GM18867 (cell line): ENCODE results near the gene C3orf80.
A peak's percentile ranks its signal among the peaks of the same experiment; 100 is the strongest.
"Not testable (repeated sequence)": the region's sequence is repeated elsewhere in the genome, so short reads cannot be mapped to it uniquely, and the experiment has no call there.

Experiments
- ATAC-seq: cut with Tn5 transposase; IDR thresholded peaks from one replicate; pipeline ENCODE4 v1.9.1; 2021; ENCODE audit warnings: mild to moderate bottlenecking, moderate library complexity; ENCODE audit not compliant: unreplicated experiment

C3orf80 gene

GRCh38 chr3:160210799-160211221, 14.4 kb upstream of the C3orf80 start:
- peak; percentile 62 for ATAC-seq

DNA sequence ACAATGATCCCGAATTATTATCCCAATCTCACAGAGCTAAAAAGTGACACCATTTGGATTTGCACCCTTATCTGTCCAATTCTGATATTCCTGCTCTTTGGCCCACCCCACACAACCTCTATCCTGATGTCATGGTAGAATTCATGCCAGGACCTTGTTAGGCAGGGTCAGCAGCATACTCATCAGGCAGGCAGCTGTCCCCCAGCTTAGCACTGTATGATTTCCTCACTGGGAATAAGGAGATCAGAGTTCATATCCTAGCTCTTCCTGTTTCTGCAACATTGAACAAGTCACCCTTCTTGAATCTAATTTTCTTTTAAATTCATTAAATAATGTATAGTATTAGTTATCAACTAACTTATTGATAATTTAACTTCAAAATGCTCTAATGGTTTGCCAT, 12.0 kb upstream of the C3orf80 start:
- no peak for ATAC-seq

GRCh38 chr3:160217675-160218074, 7.5 kb upstream of the C3orf80 start:
- no peak for ATAC-seq

DNA sequence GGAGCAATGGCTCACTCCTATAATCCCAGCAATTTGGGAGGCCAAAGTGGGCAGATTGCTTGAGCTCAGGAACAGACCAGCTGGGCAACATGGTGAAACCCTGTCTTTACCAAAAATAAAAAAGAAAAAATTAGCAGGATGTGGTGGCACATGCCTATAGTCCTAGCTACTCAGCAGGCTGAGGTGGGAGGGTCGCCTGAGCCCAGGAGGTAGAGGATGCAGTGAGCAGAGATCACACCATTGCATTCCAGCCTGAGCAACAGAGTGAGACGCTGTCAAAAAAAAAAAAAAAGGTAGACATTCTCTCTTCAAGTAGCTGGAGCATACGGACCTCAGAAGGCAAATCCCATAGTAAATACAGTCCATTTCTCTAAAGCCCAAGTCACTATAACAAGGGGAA, 7.1 kb upstream of the C3orf80 start:
- no peak for ATAC-seq

- no peak for ATAC-seq
These were observed 5.2 kb upstream of the C3orf80 start for GRCh38 chr3:160220038-160220437.

DNA sequence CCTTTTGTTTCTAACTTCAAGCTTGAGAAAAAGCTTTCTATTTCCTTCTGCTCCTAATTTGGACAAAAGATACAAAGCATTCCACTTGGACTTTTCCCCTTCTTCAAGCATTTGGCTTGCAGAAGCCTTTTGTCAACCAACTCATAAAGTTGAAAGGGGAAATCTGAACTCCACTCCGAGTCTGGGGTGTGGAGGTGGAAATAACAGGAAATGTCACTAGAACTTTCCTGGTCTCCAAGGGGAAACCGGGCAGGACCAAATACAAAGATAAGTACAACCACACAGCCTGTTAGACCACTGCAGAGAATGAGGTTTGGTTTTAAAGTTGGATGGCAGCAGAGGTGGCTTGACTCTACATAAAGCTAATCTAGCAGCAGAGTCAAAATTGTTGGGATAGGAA, 4.2 kb upstream of the C3orf80 start:
- ATAC-seq: no peak

GRCh38 chr3:160224256-160224655, 966 bp upstream of the C3orf80 start:
- ATAC-seq: no peak

DNA sequence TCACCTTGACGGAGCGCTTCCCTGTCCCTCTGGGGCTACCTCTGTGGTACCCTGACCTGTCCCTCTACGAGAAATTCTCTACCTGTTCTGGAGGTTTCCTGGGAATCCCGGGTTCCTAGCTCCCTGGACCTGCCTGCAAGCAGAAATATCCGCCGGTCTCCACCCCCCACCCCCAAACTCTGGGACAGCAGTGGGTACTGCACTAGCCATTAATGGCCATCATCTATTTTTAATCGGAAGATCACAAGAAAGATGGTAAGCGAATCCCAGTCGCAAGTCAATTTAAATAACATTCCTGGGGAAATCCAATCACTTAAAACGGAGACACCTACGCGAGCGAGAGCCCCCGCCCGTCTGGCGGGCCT, 429 bp upstream of the C3orf80 start:
- ATAC-seq: no peak

DNA sequence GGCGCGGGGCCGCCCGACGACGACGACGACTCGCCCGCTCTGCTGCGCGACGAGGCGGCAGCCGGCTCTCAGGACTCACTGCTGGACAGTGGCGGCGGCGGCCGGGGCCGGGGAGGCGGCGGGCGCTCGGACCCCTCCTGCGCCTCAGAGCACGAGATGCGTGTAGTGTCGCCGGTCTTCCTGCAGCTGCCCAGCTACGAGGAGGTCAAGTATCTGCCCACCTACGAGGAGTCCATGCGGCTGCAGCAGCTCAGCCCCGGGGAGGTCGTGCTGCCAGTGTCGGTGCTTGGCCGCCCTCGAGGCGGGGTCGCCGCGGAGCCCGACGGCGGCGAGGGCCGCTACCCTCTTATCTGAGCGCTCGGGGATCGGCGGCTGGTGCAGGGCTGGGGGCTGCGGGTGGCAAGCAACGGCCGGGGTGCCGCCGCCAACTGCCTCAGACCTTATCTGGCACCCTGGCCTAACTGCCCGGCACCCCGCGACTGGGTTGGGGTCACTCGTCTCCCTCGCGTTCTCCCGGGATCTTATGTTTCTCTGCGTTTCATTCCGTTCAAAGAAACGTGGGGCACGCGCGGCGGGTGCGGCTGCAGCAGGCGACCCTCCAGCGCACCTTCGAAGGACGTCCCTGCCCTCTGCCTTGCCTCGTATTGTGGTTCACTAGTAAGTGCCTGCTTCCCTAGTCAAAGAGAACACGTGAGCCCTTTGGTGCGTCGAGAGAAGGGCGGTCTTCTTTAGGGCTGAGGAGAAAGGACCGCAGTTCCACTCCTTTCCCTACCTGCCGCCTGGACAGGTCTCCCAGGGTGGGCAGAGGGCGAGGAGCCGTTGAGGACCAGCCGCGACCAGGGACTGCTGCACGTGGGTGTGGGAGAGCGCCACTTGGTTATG, 1.0 kb downstream of the C3orf80 start:
- peak; percentile 27 for ATAC-seq

DNA sequence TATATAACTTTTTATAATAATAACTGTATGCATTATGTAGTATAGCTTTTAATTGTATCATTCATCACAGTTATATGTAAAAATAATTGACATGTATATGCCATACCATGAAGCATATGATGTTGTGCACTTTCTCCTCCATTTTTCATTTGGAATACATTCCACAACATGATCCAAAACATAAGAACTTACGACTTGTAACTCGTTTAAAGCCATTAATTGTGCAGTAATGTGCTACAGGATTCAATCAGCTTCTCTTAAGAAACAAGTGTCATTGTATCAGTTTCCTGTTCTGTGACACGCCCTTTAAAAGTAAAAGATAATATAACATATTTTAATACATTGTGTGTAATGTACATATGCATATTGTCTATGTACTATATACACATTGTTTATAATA, 2.2 kb downstream of the C3orf80 start:
- ATAC-seq: no peak

- ATAC-seq: no peak
These were observed 6.8 kb downstream of the C3orf80 start for GRCh38 chr3:160232014-160232413.

GRCh38 chr3:160240719-160241118, 15.5 kb downstream of the C3orf80 start:
- not testable (repeated sequence) for ATAC-seq

- ATAC-seq: no peak
These were observed 20.1 kb downstream of the C3orf80 start for GRCh38 chr3:160245261-160245800.

GRCh38 chr3:160247766-160248165, 22.5 kb downstream of the C3orf80 start:
- no peak for ATAC-seq

DNA sequence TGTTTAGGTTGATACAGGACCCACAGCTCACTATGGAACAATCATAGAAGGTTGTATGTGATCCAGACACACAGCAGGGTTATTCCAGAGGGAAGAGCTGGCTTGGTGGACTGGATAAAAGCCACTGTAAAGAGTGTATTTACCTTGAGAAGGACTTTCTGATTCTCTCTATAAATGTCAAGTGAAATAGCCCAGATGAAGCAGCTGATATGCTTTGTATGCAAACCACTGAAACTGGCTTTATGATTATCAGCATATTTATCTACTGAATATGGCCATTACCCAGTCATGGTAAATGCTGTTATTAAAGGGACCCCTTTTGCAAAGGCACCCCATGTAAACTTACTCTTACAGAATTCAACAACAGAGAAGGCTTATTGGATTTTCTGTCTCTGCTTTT, 28.1 kb downstream of the C3orf80 start:
- ATAC-seq: no peak

DNA sequence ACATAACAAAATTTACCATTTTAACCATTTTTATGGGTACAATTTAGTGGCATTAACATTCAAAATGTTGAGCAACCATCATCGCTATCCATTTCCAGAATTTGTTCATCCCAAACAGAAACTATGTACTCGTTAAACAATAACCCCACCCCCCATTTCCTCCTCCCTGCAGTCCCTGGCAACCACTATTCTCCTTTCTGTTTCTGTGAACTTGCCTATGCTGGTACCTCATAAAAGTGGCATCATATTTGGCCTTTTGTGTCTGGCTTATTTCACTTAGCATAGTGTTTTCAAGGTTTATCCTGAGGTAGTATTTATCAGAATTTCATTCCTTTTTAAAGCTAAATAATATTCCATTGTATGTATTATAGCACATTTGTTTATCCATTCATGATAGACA, 32.4 kb downstream of the C3orf80 start:
- no peak for ATAC-seq

DNA sequence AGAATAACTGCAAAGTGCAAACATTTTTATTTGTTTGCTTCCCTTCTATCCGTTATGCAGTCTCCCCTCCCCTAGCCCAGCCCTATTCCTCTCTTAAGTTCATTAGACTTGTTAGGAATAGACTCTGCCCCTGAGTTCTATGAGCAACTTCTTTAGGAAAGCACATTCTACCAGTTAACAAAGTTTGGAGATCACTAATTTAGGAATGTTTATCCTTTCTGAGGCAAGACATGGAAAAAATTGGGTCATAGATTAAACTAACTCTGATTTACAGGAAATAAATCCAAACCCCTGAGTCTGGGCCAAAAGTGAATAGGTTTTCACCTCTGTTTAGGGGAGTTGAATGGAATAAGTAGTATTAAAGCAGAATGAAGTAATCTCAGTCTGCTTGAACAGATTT, 34.4 kb downstream of the C3orf80 start:
- ATAC-seq: no peak

GRCh38 chr3:160260587-160261270, 35.5 kb downstream of the C3orf80 start:
- ATAC-seq: no peak

DNA sequence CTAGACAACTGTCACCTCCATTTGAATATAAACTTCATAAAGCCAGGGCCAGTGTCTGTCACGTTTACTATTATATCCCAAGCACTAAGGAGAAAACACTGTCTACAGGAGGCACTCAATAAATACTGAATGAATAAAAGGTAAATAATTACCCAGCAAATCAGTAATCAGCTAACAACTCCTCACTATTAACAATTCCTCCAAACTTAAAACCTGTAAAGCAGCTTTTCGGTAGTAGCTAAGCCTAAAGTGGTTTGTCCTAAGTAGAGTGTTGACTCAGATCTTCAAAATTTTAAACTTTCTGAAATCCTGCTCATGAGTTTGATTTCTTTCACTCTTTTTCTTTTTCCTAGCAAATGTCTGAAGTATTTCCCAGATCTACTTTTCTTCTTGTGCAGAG, 39.9 kb downstream of the C3orf80 start:
- no peak for ATAC-seq
